Endothelial cell of umbilical vein (primary cell): Measurements from ENCODE around the gene VRTN.

ENCODE experiments used
- CTCF ChIP-seq, 2 donors: IDR thresholded peaks; 1 replicate in 1 of 2; 2 replicates in 1 of 2; pipeline ENCODE4 v1.5.1; 2011; ENCODE audit warnings: low read length in 2 of 2, mild to moderate bottlenecking in 2 of 2, moderate library complexity in 2 of 2, control low read depth in 1 of 2, inconsistent platforms in 1 of 2, low read depth in 1 of 2; ENCODE audit not compliant: insufficient read depth in 1 of 2; ENCODE audit errors: extremely low read depth in 1 of 2
- EZH2 ChIP-seq: IDR thresholded peaks from 2 replicates; pipeline ENCODE4 v1.6.1; 2012; ENCODE audit warnings: borderline replicate concordance, low read depth, mild to moderate bottlenecking, moderate library complexity, low read length, inconsistent platforms; ENCODE audit not compliant: severe bottlenecking
- FOS ChIP-seq: IDR thresholded peaks from 2 replicates; pipeline ENCODE4 v1.6.1; 2011; ENCODE audit warnings: mild to moderate bottlenecking, low read length, moderate library complexity, borderline replicate concordance; ENCODE audit not compliant: insufficient read depth
- GATA2 ChIP-seq: IDR thresholded peaks from 2 replicates; pipeline ENCODE4 v1.7.0; 2011; ENCODE audit warnings: low read depth, mild to moderate bottlenecking, moderate library complexity, mixed read lengths, low read length; ENCODE audit not compliant: insufficient read length, insufficient read depth
- JUN ChIP-seq: IDR thresholded peaks from 2 replicates; pipeline ENCODE4 v1.6.1; 2011; ENCODE audit warnings: borderline replicate concordance, low read depth; ENCODE audit not compliant: insufficient read length, insufficient read depth
- MAX ChIP-seq: IDR thresholded peaks from 2 replicates; pipeline ENCODE4 v1.6.1; 2011; ENCODE audit not compliant: insufficient read depth, insufficient read length
- MYC ChIP-seq: IDR thresholded peaks from one replicate; pipeline ENCODE4 v1.6.1; 2011; ENCODE audit warnings: mild to moderate bottlenecking, low read depth, low read length
- POLR2A ChIP-seq: IDR thresholded peaks from 2 replicates; pipeline ENCODE4 v1.6.1; 2012; ENCODE audit warnings: low read depth, mild to moderate bottlenecking, control low read depth, low read length
- POLR2AphosphoS5 ChIP-seq: IDR thresholded peaks from 2 replicates; pipeline ENCODE4 v1.6.1; 2012; ENCODE audit warnings: low read depth, mild to moderate bottlenecking, control low read depth, low read length, moderate library complexity; ENCODE audit not compliant: insufficient read depth

GRCh38 chr14:74395094-74395493 lies 46.8 kb downstream of the VRTN start:
- no peak for TF ChIP-seq CTCF (IDR thresholded peaks at IDR 0.05; ENCODE audit: extremely low read depth in 1 of 2, insufficient read depth in 1 of 2, low read depth in 1 of 2, low read length in 2 of 2)
- no peak for TF ChIP-seq EZH2
- no peak for TF ChIP-seq FOS
- TF ChIP-seq POLR2A, result no peak
- TF ChIP-seq GATA2, result no peak
- TF ChIP-seq MAX, result no peak
- no peak for TF ChIP-seq POLR2AphosphoS5
- TF ChIP-seq JUN, result no peak
- no peak for TF ChIP-seq MYC
